PC-9 (cell line): ENCODE measurements around the gene NCMAP. TPM values are rescaled to one million over a fixed set of nuclear protein-coding genes. Genes with fewer than 3 reads are reported as not detected.

Source experiments
- BruUV-seq: library from RNA; stranded (reverse); fragments of 400-500 nt; replicated peaks from 2 replicates; lab custom pipeline; 2021; lab: Mats Ljungman, UMichigan
- CTCF ChIA-PET: fragments of 300-600 bp; sonication (Branson Sonifier 250); formaldehyde crosslinking; loops from one replicate; lab custom pipeline; 2022; ENCODE audit warnings: antibody characterized with exemption; lab: Charles Lee
- POLR2A ChIA-PET: fragments of 300-600 bp; sonication (Branson Sonifier 250); formaldehyde crosslinking; loops from one replicate; lab custom pipeline; 2022; ENCODE audit warnings: antibody characterized with exemption; ENCODE audit not compliant: unreplicated experiment; lab: Charles Lee
- DNase-seq, 2 experiments: peaks; one replicate each; pipeline versions ENCODE4 v3.0.0 to v3.0.0-alpha.2; 2015 to 2022; ENCODE audit warnings: mixed read lengths in 1 of 2
- H2AFZ ChIP-seq: fragments of 200-600 bp; sonication (generic); 2 replicates; pipeline ENCODE4 v1.8.1; 2017; ENCODE audit warnings: antibody characterized with exemption
- H3F3A ChIP-seq: fragments of 200-600 bp; sonication (generic); 2 replicates; pipeline ENCODE4 v1.8.1; 2017; ENCODE audit warnings: antibody characterized with exemption, mild to moderate bottlenecking, low read depth; ENCODE audit not compliant: insufficient read depth
- H3K27ac ChIP-seq: fragments of 200-600 bp; sonication (generic); 2 replicates; pipeline ENCODE4 v1.6.1; 2016; ENCODE audit warnings: mixed run types
- H3K27me3 ChIP-seq: fragments of 200-600 bp; sonication (generic); 2 replicates; pipeline ENCODE4 v1.6.1; 2016; ENCODE audit warnings: low read depth, mixed run types; ENCODE audit not compliant: insufficient read depth
- H3K36me3 ChIP-seq: fragments of 200-600 bp; sonication (generic); 2 replicates; pipeline ENCODE4 v1.6.1; 2016; ENCODE audit warnings: low read depth, mixed run types
- H3K4me1 ChIP-seq: fragments of 200-600 bp; sonication (generic); replicated peaks from 2 replicates; pipeline ENCODE4 v1.6.1; 2016; ENCODE audit warnings: mixed run types; ENCODE audit not compliant: insufficient read depth
- H3K4me2 ChIP-seq: fragments of 200-600 bp; sonication (generic); 2 replicates; pipeline ENCODE4 v1.6.1; 2017; ENCODE audit warnings: mixed run types
- H3K4me3 ChIP-seq: fragments of 200-600 bp; sonication (generic); 2 replicates; pipeline ENCODE4 v1.6.1; 2016; ENCODE audit warnings: mixed run types
- H3K79me2 ChIP-seq: fragments of 200-600 bp; sonication (generic); 2 replicates; pipeline ENCODE4 v1.6.1; 2017; ENCODE audit warnings: low read depth, mixed run types
- H3K9me2 ChIP-seq: fragments of 200-600 bp; sonication (generic); 2 replicates; pipeline ENCODE4 v1.8.1; 2017; ENCODE audit warnings: mild to moderate bottlenecking; ENCODE audit not compliant: insufficient read depth
- H3K9me3 ChIP-seq: fragments of 200-600 bp; sonication (generic); 2 replicates; pipeline ENCODE4 v1.8.1; 2016; ENCODE audit warnings: low read depth; ENCODE audit not compliant: insufficient read depth
- H4K20me1 ChIP-seq: fragments of 200-600 bp; sonication (generic); 2 replicates; pipeline ENCODE4 v1.8.1; 2017; ENCODE audit not compliant: insufficient read depth
- EZH2 ChIP-seq: fragments of 200-600 bp; sonication (generic); IDR thresholded peaks from 2 replicates; pipeline ENCODE4 v1.8.0; 2017; ENCODE audit warnings: antibody characterized with exemption, low read depth
- intact Hi-C: fragments of 100-400 bp; cut with micrococcal nuclease; formaldehyde crosslinking; loops from one replicate; pipeline ENCODE4 v1.10.0; 2022; ENCODE audit not compliant: unreplicated experiment
- total RNA-seq: library from RNA; stranded (reverse); gene quantifications from 2 replicates; pipeline ENCODE4 v1.2.3, GENCODE V29; 2021
- TF ChIP-seq, protein P1 (sequence below): fragments of 200-600 bp; sonication (generic); conservative IDR thresholded peaks from 2 replicates; pipeline ENCODE4 v1.6.1; 2017; ENCODE audit warnings: mixed run types, antibody characterized with exemption, mild to moderate bottlenecking, moderate library complexity

Gene NCMAP
- total RNA-seq, 1 experiment from 2014 or later: 0.20 TPM

DNA sequence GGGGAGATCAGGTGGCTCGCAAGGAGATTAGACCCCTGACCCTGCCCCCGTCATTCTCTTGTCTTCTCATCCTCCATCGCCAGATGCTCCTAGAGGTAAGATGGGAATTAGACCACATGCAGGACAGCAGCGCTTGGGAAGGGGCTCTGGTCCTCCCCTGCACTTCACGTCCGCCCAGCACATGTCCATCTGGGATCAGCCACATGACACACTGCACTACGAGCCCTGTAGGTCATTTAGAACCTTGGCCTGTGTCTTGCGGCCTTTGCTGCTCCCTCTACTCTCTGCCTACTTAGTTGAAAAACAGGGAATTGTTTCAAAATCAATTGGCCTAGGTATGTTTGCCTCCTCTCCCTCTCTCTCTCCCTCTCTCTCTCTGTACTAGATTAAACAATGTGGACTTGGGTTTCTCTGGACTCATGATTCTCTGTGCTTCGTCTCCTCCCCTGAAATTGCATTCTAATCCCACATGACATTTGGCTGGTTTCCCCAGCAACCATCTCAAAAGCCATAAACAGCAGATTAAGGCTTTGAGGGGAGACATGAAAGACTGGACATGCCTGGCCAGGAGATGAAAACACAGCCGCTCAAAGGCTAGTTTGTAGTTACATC is 3.8 kb upstream of the NCMAP start:
- Histone ChIP-seq H3F3A (no peaks in the 10 kb centered on the region), H3K27me3 (peaks cover 3% of the 10 kb centered on the region), H3K79me2 (no peaks in the 10 kb centered on the region), H3K36me3 (no peaks in the 10 kb centered on the region), H3K27ac (no peak overlapping the region), H3K4me1 (no peaks in the 10 kb centered on the region), H2AFZ (no peak overlapping the region), H3K9me3 (no peaks in the 10 kb centered on the region), H3K4me3 (no peak overlapping the region), H4K20me1 (no peaks in the 10 kb centered on the region), H3K9me2 (no peaks in the 10 kb centered on the region), H3K4me2 (no peak overlapping the region)
- CTCF ChIA-PET: interaction anchor here (0.6 kb wide), 1 partner anchor 34 kb away, joined by 4 read pairs; no protein-coding TSS in a partner anchor
- TF ChIP-seq EZH2: no peak
- TF ChIP-seq, protein P1, sequence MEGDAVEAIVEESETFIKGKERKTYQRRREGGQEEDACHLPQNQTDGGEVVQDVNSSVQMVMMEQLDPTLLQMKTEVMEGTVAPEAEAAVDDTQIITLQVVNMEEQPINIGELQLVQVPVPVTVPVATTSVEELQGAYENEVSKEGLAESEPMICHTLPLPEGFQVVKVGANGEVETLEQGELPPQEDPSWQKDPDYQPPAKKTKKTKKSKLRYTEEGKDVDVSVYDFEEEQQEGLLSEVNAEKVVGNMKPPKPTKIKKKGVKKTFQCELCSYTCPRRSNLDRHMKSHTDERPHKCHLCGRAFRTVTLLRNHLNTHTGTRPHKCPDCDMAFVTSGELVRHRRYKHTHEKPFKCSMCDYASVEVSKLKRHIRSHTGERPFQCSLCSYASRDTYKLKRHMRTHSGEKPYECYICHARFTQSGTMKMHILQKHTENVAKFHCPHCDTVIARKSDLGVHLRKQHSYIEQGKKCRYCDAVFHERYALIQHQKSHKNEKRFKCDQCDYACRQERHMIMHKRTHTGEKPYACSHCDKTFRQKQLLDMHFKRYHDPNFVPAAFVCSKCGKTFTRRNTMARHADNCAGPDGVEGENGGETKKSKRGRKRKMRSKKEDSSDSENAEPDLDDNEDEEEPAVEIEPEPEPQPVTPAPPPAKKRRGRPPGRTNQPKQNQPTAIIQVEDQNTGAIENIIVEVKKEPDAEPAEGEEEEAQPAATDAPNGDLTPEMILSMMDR: no peak
- BruUV-seq: no TSS peak
- intact Hi-C loops: no loop called here
- POLR2A ChIA-PET: no interaction called here
- no peak for DNase-seq

DNA sequence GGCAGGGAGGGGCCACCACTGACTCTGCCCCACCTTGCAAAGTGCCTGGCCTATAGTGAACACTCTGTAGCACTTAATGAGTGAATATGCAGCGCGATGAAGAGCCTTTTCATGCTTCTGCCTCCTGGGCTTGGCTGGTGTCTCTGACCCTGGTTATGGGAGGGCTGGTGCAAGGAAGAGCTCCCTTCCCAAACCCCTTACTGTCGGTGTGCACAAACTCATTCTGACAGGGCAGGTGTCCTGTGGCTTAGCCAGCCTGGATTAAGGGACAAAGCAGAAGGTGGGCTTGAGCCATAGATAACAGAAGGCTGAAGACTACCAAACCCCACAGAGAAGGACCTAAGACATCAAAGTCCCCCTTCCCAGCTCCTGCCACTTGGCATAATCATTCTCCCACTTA is 2.0 kb upstream of the NCMAP start:
- Histone ChIP-seq H3F3A (peaks cover 6% of the 10 kb centered on the region; the same call in 1 of the 2 replicates), H3K79me2 (no peaks in the 10 kb centered on the region), H2AFZ (no peak overlapping the region), H4K20me1 (no peaks in the 10 kb centered on the region), H3K9me2 (no peaks in the 10 kb centered on the region), H3K4me1 (peaks cover 6% of the 10 kb centered on the region), H3K4me2 (no peak overlapping the region), H3K9me3 (no peaks in the 10 kb centered on the region), H3K27me3 (peaks cover 3% of the 10 kb centered on the region), H3K36me3 (no peaks in the 10 kb centered on the region), H3K4me3 (no peak overlapping the region), H3K27ac (no peak overlapping the region)
- CTCF ChIA-PET: no interaction called here
- intact Hi-C loops: no loop called here
- no TSS peak for BruUV-seq
- TF ChIP-seq, protein P1: no peak
- no peak for TF ChIP-seq EZH2
- DNase-seq: no peak
- POLR2A ChIA-PET: interaction anchor here (0.6 kb wide), 1 partner anchor 219 kb away, joined by 4 read pairs; no protein-coding TSS in a partner anchor

DNA sequence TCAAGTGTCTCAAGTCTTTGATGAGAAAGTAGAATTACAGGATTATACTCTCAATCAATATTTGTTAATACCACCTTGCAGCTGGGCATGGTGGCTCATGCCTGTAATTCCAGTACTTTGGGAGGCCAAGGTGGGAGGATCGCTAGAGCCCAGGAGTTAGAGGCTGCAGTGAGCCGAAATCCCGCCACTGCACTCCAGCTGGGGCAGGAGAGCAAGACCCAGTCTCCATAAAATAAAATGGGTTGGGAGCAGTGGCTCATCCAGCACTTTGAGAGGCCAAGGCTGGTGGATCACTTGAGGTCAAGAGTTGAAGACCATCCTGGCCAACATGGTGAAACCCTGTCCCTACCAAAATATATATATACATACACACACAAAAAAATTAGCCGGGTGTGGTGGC is 1.2 kb upstream of the NCMAP start:
- TF ChIP-seq, protein P1: no peak
- no peak for TF ChIP-seq EZH2
- Histone ChIP-seq H3K36me3 (no peaks in the 10 kb centered on the region), H3K27ac (no peak overlapping the region), H3K27me3 (peaks cover 3% of the 10 kb centered on the region), H3K4me1 (peaks cover 8% of the 10 kb centered on the region), H3K9me3 (no peaks in the 10 kb centered on the region), H3K4me2 (no peak overlapping the region), H3F3A (peaks cover 14% of the 10 kb centered on the region; the same call in 1 of the 2 replicates), H3K79me2 (no peaks in the 10 kb centered on the region), H3K4me3 (no peak overlapping the region), H4K20me1 (no peaks in the 10 kb centered on the region), H2AFZ (no peak overlapping the region), H3K9me2 (no peaks in the 10 kb centered on the region)
- intact Hi-C loops: loop anchor here (5.0 kb wide), 1 partner anchor 88 kb away; the partner anchor contains the start of gene SRRM1
- POLR2A ChIA-PET: no interaction called here
- no peak for DNase-seq
- no TSS peak for BruUV-seq
- CTCF ChIA-PET: interaction anchor here (0.6 kb wide), 1 partner anchor 72 kb away, joined by 6 read pairs; no protein-coding TSS in a partner anchor
